GM19238 (cell line): ENCODE data around the gene FBXW5.

ENCODE experiments used
- DNase-seq: peaks from one replicate; pipeline ENCODE4 v3.0.0; 2011; ENCODE audit warnings: low spot score; ENCODE audit not compliant: insufficient read length

Gene FBXW5

GRCh38 chr9:136949817-136950655, 5.5 kb upstream of the FBXW5 start:
- DNase-seq: peak; percentile 100

DNA sequence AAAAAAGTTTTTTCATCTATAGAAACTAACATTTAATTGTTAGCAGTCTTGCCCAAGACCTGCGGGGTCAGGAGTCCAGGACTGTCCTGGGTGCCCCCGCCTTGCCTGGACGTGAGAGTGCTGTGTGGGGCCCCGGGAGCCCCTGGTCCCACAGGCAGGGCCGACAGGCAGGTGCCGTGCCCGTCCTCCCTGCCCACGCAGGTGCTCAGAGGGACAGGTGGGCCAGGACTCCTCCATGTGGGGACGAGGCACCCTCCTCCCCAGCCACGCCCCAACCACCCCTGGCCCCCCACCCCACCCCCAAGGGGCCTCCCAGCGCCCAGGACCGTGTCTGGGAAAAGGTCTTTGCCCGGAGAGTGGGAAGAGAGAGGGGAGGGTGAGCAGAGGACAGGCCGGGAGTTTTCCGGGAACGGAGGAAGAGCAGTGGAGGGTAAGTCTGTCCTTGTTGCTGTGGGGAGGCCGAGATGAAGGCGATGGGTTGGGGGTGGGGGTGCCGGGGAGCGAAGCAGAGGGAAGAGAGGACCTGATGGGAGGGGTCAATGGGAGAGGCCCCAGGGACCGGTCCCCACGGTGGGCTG, 4.8 kb upstream of the FBXW5 start:
- no peak for DNase-seq

DNA sequence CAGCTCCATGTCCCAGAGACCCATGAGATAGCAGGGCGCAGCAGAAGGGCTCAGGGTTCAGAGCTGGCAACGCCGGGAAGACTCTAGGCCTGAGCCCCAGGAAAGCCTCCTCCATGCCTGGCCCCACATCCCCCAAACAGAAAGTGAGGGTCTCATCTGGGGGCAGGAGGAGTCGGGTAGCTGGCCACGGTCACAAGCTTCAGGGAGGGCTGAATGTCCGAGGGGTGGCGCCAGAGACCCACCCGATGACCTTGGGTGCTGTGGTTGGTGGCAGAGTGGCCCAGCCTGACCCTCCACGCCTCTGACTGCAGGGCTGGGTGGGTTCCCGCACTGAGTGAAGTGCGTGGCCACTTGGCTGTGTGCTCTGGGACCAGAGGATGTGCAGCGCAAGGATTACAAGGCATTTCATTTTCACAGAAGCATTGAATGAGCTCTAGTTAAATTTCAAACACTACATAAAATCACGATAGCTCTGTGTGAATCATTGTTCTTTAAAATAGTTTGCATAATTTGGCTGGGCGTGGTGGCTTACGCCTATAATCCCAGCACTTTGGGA, 3.5 kb upstream of the FBXW5 start:
- DNase-seq: no peak

DNA sequence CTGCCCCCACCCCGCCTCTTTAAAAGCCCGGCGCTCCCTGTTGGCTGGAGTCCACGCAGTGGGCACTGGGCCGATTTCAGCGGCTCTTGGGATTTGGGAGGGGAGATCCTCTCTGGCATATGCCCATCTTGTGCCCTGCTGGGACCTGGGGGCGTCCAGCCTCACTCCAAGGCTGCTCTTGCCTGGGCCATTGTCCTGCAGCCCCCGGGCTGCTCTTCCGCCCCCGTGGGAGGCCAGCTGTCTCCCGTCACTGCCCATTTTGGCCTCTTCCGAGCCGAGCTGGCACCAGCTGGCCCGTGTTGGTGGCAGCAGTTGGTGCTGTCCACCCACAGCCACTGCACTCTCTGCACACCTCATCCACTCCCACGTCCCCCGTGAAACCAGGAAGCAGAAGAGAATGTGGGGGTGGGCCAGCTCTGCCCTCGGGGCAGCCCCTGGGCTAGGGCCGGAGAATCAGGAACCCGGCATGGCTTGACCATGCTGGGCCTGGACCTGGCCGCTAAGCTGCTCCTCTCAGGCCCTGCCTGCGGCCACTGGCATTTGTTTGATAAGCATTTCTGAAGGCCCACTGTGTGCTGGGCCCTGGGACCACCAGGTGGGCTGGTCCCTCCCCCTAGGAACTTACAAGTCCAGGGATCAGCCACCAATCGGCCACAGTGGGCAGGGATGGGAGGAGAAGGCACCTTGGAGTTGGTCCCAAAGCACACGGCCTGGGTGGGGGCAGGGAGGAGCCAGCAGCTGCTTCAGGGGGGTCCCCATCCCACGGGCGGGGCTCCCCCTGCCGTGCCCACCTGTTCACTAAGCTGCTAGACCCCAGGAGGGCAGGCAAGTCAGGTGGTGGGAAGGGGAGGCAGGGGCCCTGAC, 2.7 kb upstream of the FBXW5 start:
- no peak for DNase-seq

- DNase-seq: no peak
Measured at GRCh38 chr9:136946228-136947027, 1.9 kb upstream of the FBXW5 start.

DNA sequence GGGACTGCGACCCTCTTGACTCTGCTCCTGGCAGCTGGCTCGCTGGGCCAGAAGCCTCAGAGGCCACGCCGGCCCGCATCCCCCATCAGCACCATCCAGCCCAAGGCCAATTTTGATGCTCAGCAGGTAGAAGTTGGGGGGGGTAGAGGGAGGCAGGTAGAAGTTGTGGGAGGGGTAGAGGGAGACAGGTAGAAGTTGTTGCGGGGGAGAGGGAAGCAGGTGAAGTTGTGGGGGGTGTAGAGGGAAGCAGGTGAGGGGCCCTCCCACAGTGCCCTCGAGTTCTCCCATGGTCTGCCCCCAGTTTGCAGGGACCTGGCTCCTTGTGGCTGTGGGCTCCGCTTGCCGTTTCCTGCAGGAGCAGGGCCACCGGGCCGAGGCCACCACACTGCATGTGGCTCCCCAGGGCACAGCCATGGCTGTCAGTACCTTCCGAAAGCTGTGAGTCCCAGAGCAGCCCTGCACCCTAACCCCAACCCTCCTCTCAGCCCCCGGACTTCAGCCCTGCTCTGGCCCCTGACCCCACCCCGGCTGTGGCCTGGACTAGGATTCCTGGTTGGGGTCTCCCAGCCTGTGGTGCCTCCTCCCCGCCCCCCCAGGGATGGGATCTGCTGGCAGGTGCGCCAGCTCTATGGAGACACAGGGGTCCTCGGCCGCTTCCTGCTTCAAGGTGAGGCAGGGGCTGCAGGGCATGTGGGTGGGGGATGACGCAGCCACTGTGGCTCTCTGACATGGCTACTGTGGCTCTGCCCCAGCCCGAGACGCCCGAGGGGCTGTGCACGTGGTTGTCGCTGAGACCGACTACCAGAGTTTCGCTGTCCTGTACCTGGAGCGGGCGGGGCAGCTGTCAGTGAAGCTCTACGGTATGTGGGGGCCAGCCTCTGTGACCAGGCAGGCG, 1.0 kb upstream of the FBXW5 start:
- no peak for DNase-seq

- peak; percentile 82 for DNase-seq
Measured at GRCh38 chr9:136944212-136944518, 373 bp downstream of the FBXW5 start.

GRCh38 chr9:136943291-136944211, 987 bp downstream of the FBXW5 start:
- peak; percentile 65 for DNase-seq

- DNase-seq: no peak
Measured at GRCh38 chr9:136942881-136943230, 1.7 kb downstream of the FBXW5 start.

DNA sequence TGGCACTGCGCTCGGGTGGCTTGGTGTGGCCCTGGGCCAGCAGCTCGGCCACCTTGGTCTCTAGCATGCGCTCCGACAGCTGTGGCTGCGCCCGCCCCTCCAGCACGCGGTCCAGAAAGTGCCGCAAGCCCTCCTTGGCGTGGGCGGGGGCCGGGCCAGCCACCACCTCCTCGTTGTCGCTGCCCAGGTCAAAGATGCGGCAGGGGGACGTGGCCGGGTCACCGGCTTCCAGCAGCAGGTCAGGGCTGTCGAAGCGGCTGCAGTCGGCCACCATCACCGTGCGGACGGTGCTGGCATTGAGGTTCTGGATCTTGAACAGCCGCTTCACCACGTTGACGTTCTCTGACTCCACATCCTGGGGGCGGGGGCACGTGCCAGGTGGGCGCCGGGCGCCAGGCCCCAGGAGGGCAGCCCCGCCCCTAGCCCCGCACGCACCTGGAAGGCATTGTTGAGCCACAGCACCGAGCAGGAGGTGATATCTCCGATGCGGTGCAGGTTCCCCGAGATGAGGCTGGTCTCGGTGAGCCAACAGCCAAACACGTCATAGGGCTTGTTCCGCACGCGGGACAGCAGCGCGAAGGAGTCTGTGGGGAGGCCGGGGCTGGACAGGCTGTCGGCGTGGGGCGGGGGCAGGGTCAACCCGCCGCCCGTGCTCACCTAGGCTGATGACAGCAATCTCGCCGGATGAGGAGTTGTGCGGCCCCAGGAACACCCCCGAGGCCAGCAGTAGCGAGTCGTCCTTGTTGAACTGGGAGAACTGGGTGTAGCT, 2.2 kb downstream of the FBXW5 start:
- DNase-seq: no peak

DNA sequence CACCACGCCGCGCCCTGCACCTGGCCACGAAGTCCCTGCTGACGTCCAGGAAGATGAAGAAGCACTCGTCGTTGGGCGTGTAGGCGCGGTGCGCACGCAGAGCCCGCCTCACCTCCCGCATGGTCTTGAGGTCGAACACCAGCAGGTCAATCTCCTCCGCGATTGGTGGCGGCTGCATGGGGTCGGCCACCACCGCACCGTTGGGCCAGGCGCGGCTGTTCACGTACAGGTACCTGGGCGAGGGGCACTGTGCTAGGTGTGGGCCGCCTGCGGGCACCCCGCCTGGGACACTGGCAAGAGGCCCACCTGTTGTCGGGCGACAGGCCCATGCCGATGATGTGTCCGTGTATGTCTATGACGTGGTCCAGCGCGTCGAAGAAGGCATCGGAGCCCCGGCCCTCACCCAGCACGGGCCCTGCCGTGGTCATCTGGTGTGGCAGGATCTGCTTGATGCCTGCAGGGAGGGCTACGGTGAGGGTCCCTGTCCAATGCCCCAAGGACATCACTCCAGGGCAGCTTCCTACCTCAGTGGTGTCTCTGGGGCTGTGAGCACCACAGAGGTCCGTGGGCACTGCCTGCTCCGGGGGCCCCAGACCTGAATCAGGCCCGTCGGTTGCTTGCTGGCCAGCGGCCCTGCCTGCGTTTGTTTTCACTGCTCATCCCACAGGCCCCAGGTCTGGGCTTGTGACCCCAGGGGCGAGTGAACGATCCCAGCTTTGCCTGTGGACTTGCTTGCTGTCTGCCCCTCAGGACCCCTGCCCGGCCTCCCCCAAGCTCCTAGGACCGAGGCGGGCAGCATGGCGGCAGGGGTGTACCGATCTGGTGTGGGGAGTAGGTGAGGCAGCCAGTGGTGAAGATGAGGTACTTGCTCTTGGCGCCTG, 3.1 kb downstream of the FBXW5 start:
- DNase-seq: no peak

- DNase-seq: no peak
Measured at GRCh38 chr9:136940526-136941230, 3.9 kb downstream of the FBXW5 start.

DNA sequence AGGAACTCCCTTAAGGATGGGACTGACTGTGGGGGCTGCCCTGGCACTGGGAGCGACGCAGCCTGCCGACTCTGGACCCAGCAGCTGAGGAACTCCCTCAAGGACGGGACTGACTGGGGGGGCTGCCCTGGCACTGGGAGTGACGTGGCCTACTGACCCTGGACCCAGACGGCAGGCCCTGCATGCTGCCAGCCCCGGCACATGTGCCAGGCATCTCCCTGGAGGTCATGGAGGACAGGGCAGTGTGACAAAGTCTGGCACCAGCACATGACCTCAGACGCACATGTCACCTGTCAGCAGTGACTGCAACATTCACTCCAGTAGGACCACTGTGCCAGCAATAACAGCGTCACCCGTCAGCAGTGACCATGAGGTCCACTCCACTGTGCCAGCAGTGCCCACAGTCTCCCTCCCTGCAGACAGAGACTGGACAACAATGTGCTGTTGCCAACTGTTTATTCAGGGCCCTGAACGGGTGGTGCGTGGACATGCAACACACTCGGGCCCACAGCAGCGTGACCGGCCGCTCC, 4.5 kb downstream of the FBXW5 start:
- no peak for DNase-seq

- no peak for DNase-seq
Measured at GRCh38 chr9:136939431-136939995, 5.0 kb downstream of the FBXW5 start.

DNA sequence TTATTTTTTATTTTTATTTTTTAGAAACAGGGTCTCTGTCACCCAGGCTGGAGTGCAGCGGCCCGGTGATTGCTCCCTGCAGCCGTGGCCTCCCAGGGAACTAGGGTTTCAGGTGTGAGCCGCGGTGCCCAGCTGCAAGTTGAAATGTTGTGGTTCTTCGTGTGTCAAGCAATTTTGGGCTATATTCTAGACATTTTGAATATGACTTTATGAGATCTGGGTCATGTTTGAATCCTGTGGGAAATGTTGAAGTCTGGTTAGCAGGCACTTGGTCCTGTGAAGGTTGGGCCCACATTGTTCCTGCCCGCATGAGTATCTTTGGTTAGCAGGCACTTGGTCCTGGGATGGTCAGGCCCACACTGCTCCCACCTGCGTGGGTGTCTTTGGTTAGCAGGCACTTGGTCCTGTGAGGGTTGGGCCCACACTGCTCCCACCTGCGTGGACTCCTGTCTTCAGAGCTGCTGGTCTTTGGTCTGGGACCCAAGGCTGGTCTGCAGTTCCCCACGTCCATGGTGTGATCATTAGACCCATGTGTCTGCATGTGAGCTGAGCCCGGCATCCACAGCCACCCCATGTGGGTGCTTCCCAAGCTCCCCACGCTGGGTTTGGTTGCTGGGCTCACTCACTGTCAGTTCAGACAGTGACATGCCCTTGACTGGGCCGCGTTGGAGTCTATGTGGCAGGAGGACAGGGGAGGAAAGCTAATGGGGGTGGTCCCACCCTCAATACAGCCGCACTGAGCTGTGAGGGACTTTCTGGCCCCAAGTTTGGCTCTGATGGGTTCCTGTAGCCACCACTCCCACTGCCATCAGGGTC, 7.1 kb downstream of the FBXW5 start:
- DNase-seq: no peak
